ENCODE measurements around the gene DHRS4L2.
"Not testable (repeated sequence)": the region's sequence is repeated elsewhere in the genome, so short reads cannot be mapped to it uniquely, and the experiment has no call there.

DHRS4L2 gene

DNA sequence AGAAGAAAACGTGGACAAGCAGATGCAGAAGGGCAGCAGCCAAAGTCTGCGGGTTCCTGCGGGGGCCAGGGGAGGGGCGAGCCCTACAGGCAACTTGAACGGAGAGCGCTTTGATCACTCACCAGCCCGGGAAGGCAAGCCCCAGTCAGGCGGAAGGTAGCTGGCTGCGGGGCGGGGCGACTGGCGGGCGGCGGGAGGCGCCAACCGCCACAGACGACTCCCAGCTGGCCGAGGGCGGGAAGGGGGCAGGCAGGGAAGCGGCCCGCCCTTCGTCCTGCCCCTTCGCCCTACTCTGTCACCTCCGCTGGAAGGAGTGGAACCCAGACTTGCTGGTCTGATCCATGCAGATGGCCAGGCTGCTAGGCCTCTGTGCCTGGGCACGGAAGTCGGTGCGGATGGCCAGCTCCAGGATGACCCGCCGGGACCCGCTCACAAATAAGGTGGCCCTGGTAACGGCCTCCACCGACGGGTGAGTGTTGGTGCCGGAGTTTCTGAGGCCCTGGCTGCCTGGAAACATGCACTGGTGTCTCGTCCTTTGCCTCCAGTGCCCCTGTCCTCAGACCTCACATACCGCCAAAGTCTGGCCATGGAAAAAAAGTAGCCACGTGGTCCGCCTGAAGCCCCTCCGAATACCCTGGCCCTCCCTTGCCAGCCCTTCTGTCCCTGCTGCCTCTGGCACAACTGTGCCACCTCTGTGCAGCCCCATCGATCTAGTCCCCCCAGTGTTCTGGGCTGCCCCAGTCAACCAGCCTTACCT, at the start of gene DHRS4L2:
TSS of gene DHRS4L2 (plus strand) at position 323 of the 757 bp plus-strand sequence. CDS start at position 342, 19 bp downstream.
- DNase-seq = peak; percentile 79

DNA sequence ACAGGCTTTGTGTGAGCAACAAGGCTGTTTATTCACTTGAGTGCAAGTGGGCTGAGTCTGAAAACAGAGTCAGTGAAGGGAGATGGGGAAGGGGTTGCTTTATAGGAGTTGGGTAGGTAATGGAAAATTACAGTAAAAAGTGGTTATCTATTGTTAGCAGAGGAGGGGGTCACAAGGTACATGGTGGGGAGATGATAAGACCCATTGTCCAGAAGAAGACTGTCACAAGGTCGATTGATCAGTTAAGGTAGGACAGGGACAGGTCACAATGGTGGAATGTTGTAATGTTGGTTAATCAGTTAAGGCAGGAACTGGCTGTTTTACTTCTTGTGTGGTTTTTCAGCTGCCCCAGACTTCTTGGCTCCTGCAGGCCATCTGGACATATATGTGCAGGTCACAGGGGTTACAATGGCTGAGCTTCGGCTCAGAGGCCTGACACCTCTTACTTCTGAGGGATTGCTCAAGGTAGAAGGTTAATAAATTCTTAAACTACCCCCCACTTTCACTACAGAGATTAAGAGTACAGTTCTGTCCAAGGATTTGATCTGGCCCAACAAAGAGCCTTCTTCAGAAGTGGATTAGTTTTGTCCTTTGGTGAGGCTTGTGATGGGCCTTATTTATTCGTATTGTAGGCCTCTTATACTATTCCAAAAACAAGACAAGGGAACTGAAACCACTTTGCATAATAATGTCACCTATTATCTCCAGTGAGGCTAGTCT, 49.0 kb upstream of the DHRS4L2 start:
- DNase-seq = no peak

DNA sequence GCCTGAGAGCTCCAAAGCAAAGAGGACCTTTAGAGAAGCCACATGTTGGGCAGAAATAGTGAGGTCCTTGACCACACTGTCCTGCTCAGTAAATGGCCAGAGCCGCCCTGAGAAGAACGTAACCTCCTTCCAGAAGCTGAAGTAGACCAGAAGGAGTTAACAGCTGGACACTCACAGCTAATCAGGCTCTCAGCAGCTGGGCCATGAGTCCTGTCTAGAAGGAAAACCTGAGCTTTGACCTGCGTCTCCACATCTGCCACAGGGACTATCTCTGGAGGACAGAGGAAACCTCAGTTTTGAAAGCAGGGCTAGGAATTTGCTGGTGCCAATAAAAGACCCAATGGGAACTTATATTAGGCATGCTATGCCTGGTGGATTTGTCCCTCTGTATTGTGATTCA, 47.5 kb upstream of the DHRS4L2 start:
- DNase-seq = no peak

DNA sequence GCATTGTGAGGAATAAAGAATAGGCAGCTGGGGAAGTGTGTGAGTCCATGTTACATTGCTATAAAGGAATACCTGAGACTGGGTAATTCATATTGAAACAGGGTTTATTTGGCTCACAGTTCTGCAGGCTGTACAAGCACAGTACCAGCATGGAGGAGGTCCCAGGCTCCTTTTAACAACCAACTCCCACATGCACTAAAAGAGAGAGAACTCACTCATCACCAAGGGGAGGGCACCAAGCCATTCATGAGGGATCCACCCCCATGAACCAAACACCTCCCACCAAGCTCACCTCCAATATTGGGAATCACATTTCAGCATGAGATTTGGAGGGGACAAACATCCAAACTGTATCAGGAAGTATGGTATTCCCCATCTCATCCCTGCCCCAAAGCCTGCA, 47.1 kb upstream of the DHRS4L2 start:
- no peak for DNase-seq

DNA sequence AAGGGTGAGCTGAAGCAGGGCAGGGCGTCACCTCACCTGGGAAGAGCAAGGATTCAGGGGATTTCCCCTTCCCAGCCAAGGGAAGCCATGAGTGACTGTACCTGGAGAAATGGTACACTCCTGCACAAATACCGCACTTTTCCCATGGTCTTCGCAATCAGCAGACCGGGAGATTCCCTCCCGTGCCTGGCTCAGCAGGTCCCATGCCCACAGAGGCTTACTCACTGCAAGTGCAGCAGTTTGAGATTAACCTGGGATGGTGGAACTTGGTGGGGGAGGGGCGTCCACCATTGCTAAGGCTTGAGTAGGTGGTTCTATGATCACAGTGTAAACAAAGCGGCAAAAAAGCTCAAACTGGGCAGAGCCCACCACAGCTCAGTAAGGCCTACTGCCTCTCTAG, 46.1 kb upstream of the DHRS4L2 start:
- DNase-seq = no peak

DNA sequence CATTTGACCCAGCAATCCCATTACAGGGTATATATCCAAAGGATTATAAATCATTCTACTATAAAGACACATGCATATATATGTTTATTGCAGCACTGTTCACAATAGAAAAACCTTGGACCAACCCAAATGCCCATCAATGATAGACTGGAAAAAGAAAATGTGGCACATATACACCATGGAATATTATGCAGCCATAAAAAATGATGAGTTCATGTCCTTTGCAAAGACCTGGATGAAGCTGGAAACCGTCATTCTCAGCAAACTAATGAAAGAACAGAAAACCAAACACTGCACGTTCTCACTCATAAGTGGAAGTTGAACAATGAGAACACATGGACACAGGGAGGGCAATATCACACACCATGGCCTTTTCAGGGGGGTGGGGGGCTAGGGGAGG, 39.7 kb upstream of the DHRS4L2 start:
- not testable (repeated sequence) for DNase-seq

DNA sequence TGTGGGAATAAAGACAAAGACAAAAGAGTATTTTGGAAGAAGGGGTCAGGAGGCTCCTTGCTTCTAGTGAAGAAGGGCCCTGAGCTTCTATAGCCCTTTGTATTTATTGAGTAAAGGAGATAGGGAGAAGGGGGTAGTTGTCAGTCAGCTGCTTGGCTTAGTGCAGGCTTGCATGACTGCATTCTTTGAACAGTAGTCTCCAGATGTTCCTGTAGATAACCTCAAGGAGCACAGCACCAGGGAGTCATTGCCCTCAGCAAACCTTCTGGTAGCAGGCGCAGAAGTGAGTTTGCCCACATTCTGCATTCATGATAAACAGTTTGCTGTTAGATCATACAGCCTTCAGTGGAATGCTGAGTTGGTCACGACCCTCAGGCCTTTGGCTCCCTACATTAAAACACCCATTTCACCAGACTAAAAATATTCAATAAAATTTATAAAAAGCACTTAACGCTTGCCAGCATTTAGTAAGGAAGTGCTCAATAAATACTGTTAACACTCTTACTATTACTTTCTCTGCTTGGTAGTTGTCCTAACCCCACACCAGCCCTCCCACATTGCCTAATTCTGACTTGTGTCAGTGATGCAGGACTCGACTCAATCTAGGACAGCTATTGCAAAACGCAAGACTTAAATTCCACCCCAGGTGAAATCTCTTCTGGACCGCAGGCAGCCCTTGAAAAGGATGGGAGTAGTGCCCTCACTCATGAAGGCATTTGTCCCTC, 38.2 kb upstream of the DHRS4L2 start:
- no peak for DNase-seq

DNA sequence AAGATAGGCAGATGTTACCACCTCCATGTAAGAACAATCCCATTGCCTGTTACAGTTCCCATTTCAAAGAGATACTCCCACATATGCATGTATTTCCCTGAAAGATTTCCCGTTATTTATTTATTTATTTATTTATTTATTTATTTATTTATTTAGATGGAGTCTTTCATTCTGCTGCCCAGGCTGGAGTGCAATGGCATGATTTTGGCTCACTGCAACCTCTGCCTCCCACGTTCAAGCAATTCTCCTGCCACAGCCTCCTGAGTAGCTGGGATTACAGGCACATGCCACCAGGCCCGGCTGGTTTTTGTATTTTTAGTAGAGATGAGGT, 37.6 kb upstream of the DHRS4L2 start:
- not testable (repeated sequence) for DNase-seq

DNA sequence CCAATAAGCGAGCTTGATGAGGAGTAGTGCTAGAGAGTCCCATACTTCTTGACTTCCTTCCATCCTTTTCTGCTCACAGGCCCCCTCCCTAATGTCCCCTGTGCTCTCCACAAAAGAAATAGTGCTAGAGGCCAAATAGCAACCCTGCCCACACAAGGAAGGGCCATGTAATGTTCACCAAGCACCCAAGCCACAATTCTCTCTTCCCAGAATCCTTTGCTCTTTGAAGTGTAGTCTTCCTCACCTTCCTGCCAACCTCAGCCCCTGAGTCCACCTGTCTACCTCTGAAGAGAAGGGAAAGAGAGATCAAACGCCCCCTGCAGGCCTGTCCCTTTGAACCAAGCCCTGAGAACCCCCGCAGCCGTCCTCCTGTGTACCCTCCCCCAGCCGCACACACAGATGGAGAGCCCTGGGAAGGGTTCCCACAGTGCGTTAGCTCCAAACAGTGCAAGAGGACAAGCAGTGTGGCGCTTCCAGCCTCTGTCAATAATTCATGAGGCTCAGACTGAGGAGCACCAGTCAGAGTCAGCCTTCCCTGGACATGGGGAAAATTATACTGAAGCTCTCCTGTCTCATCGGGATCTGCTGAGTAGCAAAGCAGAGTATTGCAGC, 37.0 kb upstream of the DHRS4L2 start:
- DNase-seq = no peak

DNA sequence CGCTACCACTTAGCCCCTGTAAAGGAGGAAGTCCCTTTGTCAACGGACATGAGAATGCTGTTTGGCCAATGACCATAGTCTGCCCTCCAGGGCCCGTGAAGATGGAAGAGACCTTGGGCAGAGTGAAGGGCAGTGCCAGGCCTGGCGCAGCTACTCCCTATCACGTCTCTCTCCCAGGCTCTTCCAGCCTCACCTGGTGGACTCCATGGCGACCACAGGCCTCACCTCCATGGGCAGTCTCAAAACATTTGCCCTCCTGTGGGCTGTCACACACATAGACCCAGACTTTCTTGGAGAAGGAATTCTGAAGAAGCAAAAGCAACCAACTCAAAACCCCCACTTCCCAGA, 35.6 kb upstream of the DHRS4L2 start:
- not testable (repeated sequence) for DNase-seq

DNA sequence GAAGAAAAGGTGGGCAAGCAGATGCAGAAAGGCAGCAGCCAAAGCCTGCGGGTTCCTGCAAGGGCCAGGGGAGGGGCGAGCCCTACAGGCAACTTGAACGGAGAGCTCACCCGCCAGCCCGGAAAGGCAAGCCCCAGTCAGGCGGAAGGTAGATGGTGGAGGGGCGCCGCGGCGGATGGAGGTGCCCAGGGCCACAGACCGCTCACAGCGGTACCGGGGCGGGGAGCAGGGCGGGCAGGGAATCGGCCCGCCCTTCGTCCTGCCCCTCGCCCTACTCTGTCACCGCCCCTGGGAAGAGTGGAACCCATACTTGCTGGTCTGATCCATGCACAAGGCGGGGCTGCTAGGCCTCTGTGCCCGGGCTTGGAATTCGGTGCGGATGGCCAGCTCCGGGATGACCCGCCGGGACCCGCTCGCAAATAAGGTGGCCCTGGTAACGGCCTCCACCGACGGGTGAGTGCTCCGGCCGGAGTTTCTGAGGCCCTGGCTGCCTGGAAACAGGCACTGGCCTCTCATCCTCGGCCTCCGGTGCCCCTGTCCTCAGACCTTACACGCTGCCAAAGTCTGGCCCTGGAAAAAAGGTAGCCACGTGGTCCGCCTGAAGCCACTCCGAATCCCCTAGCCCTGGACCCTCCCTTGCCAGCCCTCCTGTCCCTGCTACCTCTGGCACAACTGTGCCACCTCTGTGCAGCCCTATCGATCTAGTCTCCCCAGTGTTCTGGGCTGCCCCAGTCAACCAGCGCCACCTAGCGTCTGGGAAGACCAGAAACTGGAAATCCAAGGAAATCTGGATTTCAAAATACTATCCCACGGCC, 35.1 kb upstream of the DHRS4L2 start, which contains the start of gene DHRS4:
TSS of gene DHRS4 (plus strand) at position 307 of the 815 bp plus-strand sequence. CDS start at position 326, 19 bp downstream.
- peak; percentile 76 for DNase-seq

DNA sequence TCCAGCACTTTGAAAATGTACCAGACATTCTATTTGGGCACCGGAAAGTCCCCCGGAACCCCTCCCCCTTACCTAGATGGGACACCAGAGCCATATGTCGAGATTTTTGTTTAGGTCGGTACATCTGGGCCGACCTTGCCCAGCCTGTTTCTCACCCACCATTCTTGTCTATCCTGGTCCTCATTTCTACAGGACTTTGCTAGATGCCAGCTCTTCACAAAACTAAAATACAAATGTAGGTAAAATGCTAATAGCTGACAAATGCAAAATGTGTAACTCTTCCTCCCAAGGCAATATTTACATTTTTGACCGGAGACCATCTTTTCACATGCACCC, 34.5 kb upstream of the DHRS4L2 start:
- DNase-seq = not testable (repeated sequence)

DNA sequence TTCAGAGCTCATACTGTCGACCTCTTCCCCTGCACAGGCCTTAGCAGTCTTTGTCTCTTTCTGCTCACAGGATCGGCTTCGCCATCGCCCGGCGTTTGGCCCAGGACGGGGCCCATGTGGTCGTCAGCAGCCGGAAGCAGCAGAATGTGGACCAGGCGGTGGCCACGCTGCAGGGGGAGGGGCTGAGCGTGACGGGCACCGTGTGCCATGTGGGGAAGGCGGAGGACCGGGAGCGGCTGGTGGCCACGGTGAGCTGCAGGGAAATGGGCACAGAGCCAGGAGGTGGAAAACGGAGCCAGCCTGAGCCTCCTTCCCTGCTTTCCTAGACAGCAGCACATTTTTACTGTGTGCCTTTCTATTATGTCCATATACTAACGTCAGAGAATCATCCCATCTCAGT, 33.8 kb upstream of the DHRS4L2 start:
- not testable (repeated sequence) for DNase-seq

DNA sequence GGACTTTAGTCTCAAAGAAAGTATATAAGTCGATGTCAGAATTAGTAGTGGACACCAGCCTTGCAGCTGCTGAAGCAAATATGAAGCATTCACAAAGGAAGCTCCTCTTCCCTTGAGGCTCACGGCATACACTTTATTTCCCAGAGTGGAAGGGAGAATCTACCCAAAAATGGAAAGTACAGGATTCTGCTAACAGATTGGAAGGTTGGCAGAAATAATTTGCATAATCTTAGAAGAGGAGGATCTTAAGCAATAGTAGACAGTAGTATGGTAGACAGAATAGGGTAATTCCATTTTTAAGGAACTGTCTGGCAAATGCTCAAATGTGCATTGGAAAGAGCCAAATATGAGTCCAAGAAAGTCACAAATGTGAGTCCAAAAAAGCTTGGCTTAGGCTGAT, 32.9 kb upstream of the DHRS4L2 start:
- not testable (repeated sequence) for DNase-seq

DNA sequence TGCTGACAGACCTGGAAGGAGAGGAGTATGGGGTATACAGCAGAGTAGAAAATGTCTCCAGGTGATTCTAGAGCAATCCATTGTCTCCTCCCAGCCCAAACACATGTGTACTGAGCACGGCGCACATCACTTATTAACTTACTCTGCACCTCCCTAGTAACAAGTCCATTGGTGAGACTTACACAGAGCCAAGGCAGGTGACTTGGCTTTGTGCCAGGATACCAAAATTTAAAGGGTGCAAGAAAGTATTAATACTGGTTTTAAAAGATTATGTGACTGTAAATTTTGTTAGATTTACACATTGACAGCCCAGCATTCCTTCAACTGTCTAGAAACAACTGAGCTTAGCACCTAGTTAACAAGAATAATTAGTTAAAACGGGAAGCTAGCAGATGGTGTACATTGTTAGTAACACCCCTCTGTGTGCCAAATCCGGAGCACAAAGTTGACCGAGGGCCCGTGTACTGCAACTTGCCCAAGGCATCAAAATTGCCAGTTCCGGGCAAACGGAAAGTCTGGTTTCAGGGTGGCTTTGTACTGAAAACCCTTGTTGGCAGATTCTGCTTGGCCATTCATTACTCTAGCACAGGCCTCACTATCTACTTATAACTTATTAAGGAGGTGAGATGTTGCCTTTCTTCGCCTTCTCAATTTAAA, 30.7 kb upstream of the DHRS4L2 start:
- DNase-seq = not testable (repeated sequence)

DNA sequence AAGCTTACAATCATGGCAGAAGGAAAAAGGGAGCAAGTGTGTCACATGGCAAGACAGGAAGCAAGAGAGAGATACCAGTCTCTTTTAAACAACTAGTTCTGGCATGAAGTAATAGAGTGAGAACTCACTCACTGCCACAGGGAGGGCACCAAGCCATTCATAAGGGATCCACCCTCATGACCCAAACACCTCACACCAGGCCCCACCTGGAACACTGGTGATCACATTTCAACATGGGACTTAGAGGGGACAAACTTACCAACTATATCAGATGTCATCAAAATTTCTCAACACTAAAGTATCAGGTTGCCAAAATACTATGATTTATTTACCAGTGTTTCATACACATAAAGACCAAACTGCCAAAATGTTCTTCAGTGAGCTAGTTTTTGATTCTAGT, 27.8 kb upstream of the DHRS4L2 start:
- not testable (repeated sequence) for DNase-seq

DNA sequence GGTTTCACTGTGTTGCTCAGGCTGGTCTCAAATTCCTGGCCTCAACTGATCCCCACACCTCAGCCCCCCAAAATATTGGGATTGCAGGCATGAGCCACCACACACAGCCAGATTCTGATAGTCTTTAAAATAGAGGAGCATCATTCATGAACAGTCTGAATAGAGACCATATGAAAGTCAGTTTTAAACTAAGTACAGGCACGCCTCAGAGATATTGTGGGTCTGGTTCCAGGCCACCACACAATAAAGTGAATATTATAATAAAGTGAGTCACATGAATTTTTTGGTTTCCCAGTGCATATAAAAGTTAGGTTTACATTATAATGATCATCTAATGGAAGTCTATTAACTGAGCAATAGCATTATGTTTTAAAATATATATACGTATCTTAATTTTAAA, 27.0 kb upstream of the DHRS4L2 start:
- not testable (repeated sequence) for DNase-seq

DNA sequence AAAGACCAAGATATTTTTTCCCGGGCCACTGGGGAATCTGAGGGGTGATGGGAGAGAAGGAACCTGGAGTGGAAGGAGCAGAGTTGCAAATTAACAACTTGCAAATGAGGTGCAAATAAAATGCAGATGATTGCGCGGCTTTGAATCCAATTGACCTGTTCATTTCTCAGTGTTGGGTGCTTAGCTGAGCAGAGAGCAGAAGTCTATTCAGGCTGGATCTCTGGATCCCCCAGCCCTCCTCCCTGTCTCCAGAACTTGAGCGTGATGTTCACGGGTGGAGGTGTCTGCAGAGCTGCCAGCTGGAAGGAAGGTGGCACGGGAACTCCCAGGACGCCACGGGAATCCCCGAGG, 19.6 kb upstream of the DHRS4L2 start:
- DNase-seq = not testable (repeated sequence)

DNA sequence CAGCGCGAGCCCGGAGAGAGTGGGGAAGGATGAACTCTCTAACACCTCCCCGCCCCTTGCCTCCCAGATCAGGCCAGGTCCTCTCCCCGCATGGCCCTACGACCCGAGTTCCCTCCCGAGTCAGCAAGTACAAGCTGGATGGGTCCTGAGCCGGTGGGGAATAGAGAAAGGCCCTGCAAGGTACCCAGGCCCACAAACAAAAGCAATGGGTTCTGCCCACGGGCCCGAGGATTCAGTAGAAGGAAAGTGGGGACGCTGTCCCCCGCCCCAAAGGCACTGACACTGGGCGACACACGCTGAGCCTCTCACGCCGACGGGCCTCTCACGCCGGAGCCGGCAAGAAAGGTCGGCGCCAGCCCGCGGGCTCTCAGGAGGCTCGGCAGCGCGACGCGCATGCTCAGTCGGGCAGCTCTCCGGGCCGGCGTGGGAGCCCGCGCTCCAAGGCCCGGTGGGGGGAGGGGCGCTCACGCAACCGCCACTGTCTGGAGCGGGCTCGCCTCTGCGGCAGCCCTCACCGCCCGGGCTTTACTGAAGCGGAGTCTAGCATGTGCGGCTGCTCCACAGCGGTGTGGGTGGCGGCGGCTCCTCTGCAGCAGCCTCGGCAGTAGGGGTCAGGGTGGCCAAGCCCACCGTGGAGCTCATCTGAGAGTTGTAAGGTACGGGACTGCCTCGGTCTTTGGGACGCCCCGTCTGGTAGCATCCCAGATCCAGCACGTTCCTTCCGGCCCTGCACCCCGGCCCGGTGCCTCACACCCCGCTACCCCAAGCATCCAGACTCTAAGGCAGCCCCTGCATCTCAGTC, 19.0 kb upstream of the DHRS4L2 start:
- DNase-seq = peak; percentile 63

DNA sequence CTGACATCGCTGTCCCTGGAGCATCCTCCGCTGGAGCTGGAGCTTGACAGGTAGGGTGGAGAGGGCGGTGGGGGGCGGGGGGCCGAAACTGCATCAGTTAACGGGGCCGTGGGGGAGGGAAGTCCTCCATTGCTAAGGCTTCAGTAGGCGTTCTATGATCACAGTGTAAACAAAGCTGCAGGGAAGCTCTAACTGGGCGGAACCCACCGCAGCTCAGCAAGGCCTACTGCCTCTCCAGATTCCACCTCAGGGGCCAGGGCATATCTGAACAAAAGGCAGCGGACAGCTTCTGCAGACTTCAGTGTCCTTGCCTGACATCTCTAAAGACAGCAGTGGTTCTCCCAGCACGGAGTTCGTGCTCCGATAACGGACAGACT, 18.5 kb upstream of the DHRS4L2 start:
- not testable (repeated sequence) for DNase-seq

DNA sequence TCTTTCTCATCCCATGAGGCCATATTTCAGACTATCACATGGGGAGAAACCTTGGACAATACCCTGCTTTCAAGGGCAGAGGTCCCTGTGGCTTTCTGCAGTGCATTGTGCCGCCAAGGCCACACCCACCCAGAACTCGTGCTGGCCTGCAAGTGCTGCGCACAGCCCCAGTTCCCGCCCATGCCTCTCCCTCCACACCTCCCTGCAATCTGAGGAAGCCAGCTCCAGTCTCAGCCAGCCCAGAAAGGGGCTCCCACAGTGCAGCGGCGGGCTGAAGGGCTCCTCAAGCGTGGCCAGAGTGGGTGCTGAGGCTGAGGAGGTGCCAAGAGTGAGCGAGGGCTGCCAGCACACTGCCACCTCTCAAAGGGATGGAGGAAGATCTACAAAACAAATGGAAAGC, 15.6 kb upstream of the DHRS4L2 start:
- not testable (repeated sequence) for DNase-seq

Measured in activated T-cell treated with anti-CD3 and anti-CD28 coated beads, Interleukin-2, amount 50 U/mL, for 1 hour (primary cell).